A549 (cell line): ENCODE results near the gene TF. TPM values are rescaled to one million over a fixed set of nuclear protein-coding genes. Genes with fewer than 3 reads are reported as not detected.
"Not testable (repeated sequence)": the region's sequence is repeated elsewhere in the genome, so short reads cannot be mapped to it uniquely, and the experiment has no call there.

Source experiments
- ATAC-seq, 2 experiments: fragments of 200-7000 bp in 1 of 2; fragments of >200 bp in 1 of 2; cut with Nextera tagmentation in 1 of 2; cut with Tn5 transposase in 1 of 2; 3 replicates each; pipeline versions ENCODE4 v1.8.0 to v1.9.1; 2018 to 2020; ENCODE audit warnings: mild to moderate bottlenecking in 1 of 2, moderate library complexity in 1 of 2
- CTCF ChIA-PET: fragments of 300-600 bp; sonication (Branson Sonifier 250); formaldehyde crosslinking; extraction: SDS; loops from one replicate; lab custom pipeline; 2021; ENCODE audit warnings: antibody characterized with exemption, inconsistent platforms; lab: Yijun Ruan, JAX
- POLR2A ChIA-PET: fragments of 350-600 bp; formaldehyde crosslinking; extraction: SDS; loops from one replicate; lab custom pipeline; 2021; ENCODE audit warnings: antibody characterized with exemption, inconsistent platforms; lab: Yijun Ruan, JAX
- DNase-seq, 2 experiments: peaks; one replicate each; pipeline versions ENCODE4 v3.0.0 to v3.0.0-alpha.2; 2011 to 2016; ENCODE audit warnings: low read depth in 1 of 2, low spot score in 1 of 2
- FAIRE-seq: peaks from 2 replicates; lab custom pipeline; 2011; peaks lifted over from hg19 to GRCh38; lab: Jason Lieb, UNC
- H3K27ac ChIP-seq, 2 experiments: fragments of >200 bp; sonication (Bioruptor Twin); formaldehyde crosslinking; 3 replicates each; pipeline ENCODE4 v1.5.1; 2016 to 2017
- H3K4me1 ChIP-seq: fragments of >200 bp; sonication (Bioruptor Twin); formaldehyde crosslinking; 3 replicates; pipeline ENCODE4 v1.6.1; 2016
- H3K4me2 ChIP-seq: fragments of >200 bp; sonication (Bioruptor Twin); formaldehyde crosslinking; 3 replicates; pipeline ENCODE4 v1.6.1; 2016
- H3K4me3 ChIP-seq: fragments of >200 bp; sonication (Bioruptor Twin); formaldehyde crosslinking; 3 replicates; pipeline ENCODE4 v1.5.1; 2016
- H3K9me3 ChIP-seq: fragments of >200 bp; sonication (Bioruptor Twin); formaldehyde crosslinking; 3 replicates; pipeline ENCODE4 v1.6.1; 2016
- BHLHE40 ChIP-seq: IDR thresholded peaks from 2 replicates; pipeline ENCODE4 v1.6.1; 2012; ENCODE audit warnings: low read depth, low read length, inconsistent platforms
- CBX8 ChIP-seq: fragments of 200-600 bp; sonication (generic); IDR thresholded peaks from 2 replicates; pipeline ENCODE4 v1.6.1; 2016
- CHD2 ChIP-seq: fragments of 150-350 bp; IDR thresholded peaks from 2 replicates; pipeline ENCODE4 v1.6.1; 2014; ENCODE audit warnings: low read length; ENCODE audit not compliant: partially characterized antibody
- EHF ChIP-seq: fragments of 250-450 bp; sonication (Bioruptor Pico); IDR thresholded peaks from 2 replicates; pipeline ENCODE4 v1.5.0; 2020; ENCODE audit warnings: mild to moderate bottlenecking
- ESRRA ChIP-seq: fragments of 150-350 bp; IDR thresholded peaks from 2 replicates; pipeline ENCODE4 v1.6.1; 2014; ENCODE audit warnings: mild to moderate bottlenecking, low read length, borderline replicate concordance
- FOSB ChIP-seq: fragments of 250-450 bp; sonication (Bioruptor Pico); IDR thresholded peaks from 2 replicates; pipeline ENCODE4 v1.5.0; 2020; ENCODE audit warnings: mild to moderate bottlenecking, moderate library complexity
- FOXS1 ChIP-seq: fragments of 250-450 bp; sonication (Bioruptor Pico); IDR thresholded peaks from 2 replicates; pipeline ENCODE4 v1.5.0; 2020; ENCODE audit warnings: mild to moderate bottlenecking, moderate library complexity
- HOXA7 ChIP-seq: fragments of 250-450 bp; sonication (Bioruptor Pico); IDR thresholded peaks from 2 replicates; pipeline ENCODE4 v1.5.0; 2020; ENCODE audit warnings: mild to moderate bottlenecking, moderate library complexity
- HOXB5 ChIP-seq: fragments of 250-450 bp; sonication (Bioruptor Pico); IDR thresholded peaks from 2 replicates; pipeline ENCODE4 v1.5.0; 2020; ENCODE audit warnings: mild to moderate bottlenecking, moderate library complexity
- JUN ChIP-seq, 2 experiments: fragments of >200 bp; sonication (Bioruptor Twin); formaldehyde crosslinking; IDR thresholded peaks; 2 replicates in 1 of 2; 3 replicates in 1 of 2; pipeline ENCODE4 v1.6.1; 2016 to 2017
- JUNB ChIP-seq: fragments of >200 bp; sonication (Bioruptor Twin); formaldehyde crosslinking; IDR thresholded peaks from 2 replicates; pipeline ENCODE4 v1.6.1; 2016
- MAFK ChIP-seq: fragments of 450-650 bp; IDR thresholded peaks from 2 replicates; pipeline ENCODE4 v1.6.1; 2014; ENCODE audit not compliant: partially characterized antibody
- NFE2L2 ChIP-seq: fragments of 150-350 bp; conservative IDR thresholded peaks from 2 replicates; pipeline ENCODE4 v1.6.1; 2014; ENCODE audit warnings: low read length
- POLR2A ChIP-seq: IDR thresholded peaks from 2 replicates; pipeline ENCODE4 v1.6.1; 2012; ENCODE audit warnings: mild to moderate bottlenecking, low read length
- RAD21 ChIP-seq, 2 experiments: fragments of >200 bp in 1 of 2; sonication (Bioruptor Twin) in 1 of 2; formaldehyde crosslinking in 1 of 2; IDR thresholded peaks in 1 of 2; conservative IDR thresholded peaks in 1 of 2; 2 replicates in 1 of 2; 3 replicates in 1 of 2; pipeline ENCODE4 v1.6.1; 2012 to 2018; ENCODE audit warnings: inconsistent platforms in 1 of 2
- RARB ChIP-seq: fragments of 250-450 bp; sonication (Bioruptor Pico); IDR thresholded peaks from 2 replicates; pipeline ENCODE4 v1.8.0; 2021; ENCODE audit warnings: mild to moderate bottlenecking, moderate library complexity
- TFCP2L1 ChIP-seq: fragments of 250-450 bp; sonication (Bioruptor Pico); IDR thresholded peaks from 2 replicates; pipeline ENCODE4 v1.5.0; 2021; ENCODE audit warnings: mild to moderate bottlenecking
- ZC3H11A ChIP-seq: fragments of 450-650 bp; IDR thresholded peaks from 2 replicates; pipeline ENCODE4 v1.6.1; 2014; ENCODE audit warnings: antibody characterized with exemption, mild to moderate bottlenecking
- ZFP36 ChIP-seq: fragments of 450-650 bp; IDR thresholded peaks from 2 replicates; pipeline ENCODE4 v1.6.1; 2014; ENCODE audit warnings: borderline replicate concordance; ENCODE audit not compliant: partially characterized antibody
- ZNF302 ChIP-seq: fragments of 250-450 bp; sonication (Bioruptor Pico); IDR thresholded peaks from 2 replicates; pipeline ENCODE4 v1.9.0; 2021; ENCODE audit warnings: inconsistent platforms, mild to moderate bottlenecking, moderate library complexity
- WGBS: methylation state at CpG from one replicate; pipeline ENCODE4 v1.1.6; 2017; ENCODE audit errors: missing lambda C conversion rate; 5-methylcytosine and 5-hydroxymethylcytosine counted together
- polyA plus RNA-seq, 4 experiments: library from polyadenylated mRNA; depleted of rRNA in 3 of 4; stranded (reverse); fragments of >200 nt; fragmentation: RNase III in 1 of 4; extraction: RNeasy Plus Mini Kit Qiagen cat#74134 plus additional on column Dnase treatment in 1 of 4; gene quantifications; 2 replicates in 3 of 4; 3 replicates in 1 of 4; pipeline ENCODE4 v1.2.3, GENCODE V29; 2011 to 2017
- TF ChIP-seq, protein P1 (sequence below): fragments of 150-350 bp; IDR thresholded peaks from 2 replicates; pipeline ENCODE4 v1.6.1; 2014; ENCODE audit warnings: low read depth, mild to moderate bottlenecking, low read length
- TF ChIP-seq, protein P2 (sequence below): IDR thresholded peaks from 2 replicates; pipeline ENCODE4 v1.6.1; 2012
- TF ChIP-seq, protein P3 (sequence below): fragments of >200 bp; sonication (Bioruptor Twin); formaldehyde crosslinking; IDR thresholded peaks from 3 replicates; pipeline ENCODE4 v1.5.1; 2016
- TF ChIP-seq, protein P4 (sequence below): fragments of 250-450 bp; sonication (Bioruptor Pico); IDR thresholded peaks from 2 replicates; pipeline ENCODE4 v1.5.0; 2020; ENCODE audit warnings: low read depth, mild to moderate bottlenecking, moderate library complexity
- TF ChIP-seq, protein P5 (sequence below): fragments of >200 bp; sonication (Bioruptor Twin); formaldehyde crosslinking; IDR thresholded peaks from 2 replicates; pipeline ENCODE4 v1.6.1; 2016

The TF gene
- polyA plus RNA-seq, 2 of the 4 experiments (the other 2 are of a cell fraction): 0.53 to 10.5 TPM

DNA sequence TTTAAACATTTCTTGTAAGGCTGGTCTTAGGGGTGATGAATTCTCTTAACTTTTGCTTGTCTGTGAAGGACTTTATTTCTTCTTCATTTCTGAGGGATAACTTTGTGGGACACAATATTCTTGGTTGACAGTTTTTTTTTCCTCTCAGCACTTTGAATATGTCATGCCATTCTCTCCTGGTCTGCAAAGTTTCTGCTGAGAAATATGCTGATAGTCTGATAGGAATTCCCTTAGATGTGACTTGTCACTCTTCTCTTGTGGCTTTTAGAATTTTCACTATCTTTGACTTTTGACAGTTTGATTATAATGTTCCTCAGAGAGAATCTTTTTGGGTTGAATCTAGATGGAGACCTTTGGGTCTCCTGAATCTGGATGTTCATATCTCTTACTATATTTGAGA lies 23.3 kb upstream of the TF start (continued):
- TF ChIP-seq FOSB (CRISPR knock-in tag): no peak

DNA sequence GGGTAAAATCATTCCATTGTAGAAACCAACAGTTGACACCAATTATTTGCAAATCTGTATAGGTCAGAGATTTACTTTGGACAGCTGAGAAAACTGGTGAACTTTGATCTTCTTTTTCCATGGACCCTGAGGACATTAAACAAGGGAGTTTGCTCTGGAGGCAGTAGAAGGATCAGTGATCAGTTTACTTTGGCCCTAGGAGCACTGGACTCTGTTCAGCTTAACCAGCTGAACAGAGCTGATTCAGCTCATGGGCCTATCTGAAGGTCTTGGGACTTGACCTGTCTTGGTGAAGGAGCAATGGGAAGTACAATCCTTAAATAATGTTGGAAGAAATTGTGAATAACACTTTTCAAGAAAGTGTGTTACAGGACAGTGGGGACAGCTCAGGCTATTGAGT lies 15.2 kb upstream of the TF start:
- CTCF ChIA-PET: no interaction called here
- Histone ChIP-seq H3K9me3 (no peaks in the 10 kb centered on the region), H3K4me3 (no peak overlapping the region), H3K4me1 (no peaks in the 10 kb centered on the region), H3K27ac (no peak overlapping the region), H3K4me2 (no peak overlapping the region)
- DNase-seq (no peak), ATAC-seq (no peak), FAIRE-seq (no peak)
- no peak for TF ChIP-seq JUN (IDR thresholded peaks at IDR 0.05)
- POLR2A ChIA-PET: no interaction called here

DNA sequence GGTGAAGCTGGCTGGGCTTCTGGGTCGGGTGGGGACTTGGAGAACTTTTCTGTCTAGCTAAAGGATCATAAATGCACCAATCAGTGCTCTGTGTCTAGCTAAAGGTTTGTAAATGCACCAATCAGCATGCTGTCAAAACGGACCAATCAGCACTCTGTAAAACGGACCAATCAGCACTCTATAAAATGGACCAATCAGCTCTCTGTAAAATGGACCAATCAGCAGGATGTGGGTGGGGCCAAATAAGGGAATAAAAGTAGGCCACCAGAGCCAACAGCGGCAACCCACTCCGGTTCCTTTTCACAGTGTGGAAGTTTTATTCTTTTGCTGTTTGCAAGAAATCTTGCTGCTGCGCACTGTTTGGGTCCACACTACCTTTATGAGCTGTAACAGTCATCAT lies 14.0 kb upstream of the TF start:
- ATAC-seq, H3K9me3 ChIP-seq, POLR2A ChIA-PET, H3K4me1 ChIP-seq, H3K4me3 ChIP-seq, DNase-seq, H3K27ac ChIP-seq, FAIRE-seq, H3K4me2 ChIP-seq: not testable (repeated sequence)
- WGBS: 53% methylated on average over 6 of the region's 6 CpGs
- CTCF ChIA-PET: interaction anchor here (0.9 kb wide), 1 partner anchor 23 kb away, joined by 4 read pairs; no protein-coding TSS in a partner anchor

DNA sequence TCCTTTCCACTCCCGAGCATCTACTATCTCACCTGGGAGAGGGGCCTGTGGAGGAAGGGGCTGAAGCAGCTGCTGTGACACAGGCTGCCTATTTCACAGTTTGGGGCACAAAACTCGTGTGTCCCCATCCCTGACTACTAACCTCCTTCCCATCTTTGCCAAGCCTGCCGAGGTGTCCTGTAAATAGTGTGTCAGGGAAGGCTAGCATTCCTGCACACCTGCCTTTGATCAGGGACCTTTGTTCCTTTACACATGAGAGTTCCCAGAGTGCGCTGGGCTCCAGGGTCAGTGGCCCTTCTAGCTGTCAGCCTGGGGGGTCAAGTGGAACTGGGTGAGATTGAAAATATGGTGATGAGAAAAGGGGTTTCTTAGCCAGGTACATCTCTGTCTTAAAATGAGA lies 13.0 kb upstream of the TF start:
- H3K4me3 ChIP-seq: no peak overlapping the region
- CTCF ChIA-PET: no interaction called here
- POLR2A ChIA-PET: no interaction called here
- no peak for FAIRE-seq
- H3K4me2 ChIP-seq: no peak overlapping the region
- no peaks in the 10 kb centered on the region for H3K9me3 ChIP-seq
- TF ChIP-seq, protein P1, sequence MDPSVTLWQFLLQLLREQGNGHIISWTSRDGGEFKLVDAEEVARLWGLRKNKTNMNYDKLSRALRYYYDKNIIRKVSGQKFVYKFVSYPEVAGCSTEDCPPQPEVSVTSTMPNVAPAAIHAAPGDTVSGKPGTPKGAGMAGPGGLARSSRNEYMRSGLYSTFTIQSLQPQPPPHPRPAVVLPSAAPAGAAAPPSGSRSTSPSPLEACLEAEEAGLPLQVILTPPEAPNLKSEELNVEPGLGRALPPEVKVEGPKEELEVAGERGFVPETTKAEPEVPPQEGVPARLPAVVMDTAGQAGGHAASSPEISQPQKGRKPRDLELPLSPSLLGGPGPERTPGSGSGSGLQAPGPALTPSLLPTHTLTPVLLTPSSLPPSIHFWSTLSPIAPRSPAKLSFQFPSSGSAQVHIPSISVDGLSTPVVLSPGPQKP: no peak
- TF ChIP-seq, protein P2, sequence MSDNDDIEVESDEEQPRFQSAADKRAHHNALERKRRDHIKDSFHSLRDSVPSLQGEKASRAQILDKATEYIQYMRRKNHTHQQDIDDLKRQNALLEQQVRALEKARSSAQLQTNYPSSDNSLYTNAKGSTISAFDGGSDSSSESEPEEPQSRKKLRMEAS: no peak
- TF ChIP-seq HOXA7 (CRISPR knock-in tag) (no peak), MAFK (no peak), CBX8 (no peak), ESRRA (no peak), TFCP2L1 (no peak), BHLHE40 (no peak), ZFP36 (no peak), POLR2A (no peak), ZC3H11A (no peak)
- TF ChIP-seq, protein P3, sequence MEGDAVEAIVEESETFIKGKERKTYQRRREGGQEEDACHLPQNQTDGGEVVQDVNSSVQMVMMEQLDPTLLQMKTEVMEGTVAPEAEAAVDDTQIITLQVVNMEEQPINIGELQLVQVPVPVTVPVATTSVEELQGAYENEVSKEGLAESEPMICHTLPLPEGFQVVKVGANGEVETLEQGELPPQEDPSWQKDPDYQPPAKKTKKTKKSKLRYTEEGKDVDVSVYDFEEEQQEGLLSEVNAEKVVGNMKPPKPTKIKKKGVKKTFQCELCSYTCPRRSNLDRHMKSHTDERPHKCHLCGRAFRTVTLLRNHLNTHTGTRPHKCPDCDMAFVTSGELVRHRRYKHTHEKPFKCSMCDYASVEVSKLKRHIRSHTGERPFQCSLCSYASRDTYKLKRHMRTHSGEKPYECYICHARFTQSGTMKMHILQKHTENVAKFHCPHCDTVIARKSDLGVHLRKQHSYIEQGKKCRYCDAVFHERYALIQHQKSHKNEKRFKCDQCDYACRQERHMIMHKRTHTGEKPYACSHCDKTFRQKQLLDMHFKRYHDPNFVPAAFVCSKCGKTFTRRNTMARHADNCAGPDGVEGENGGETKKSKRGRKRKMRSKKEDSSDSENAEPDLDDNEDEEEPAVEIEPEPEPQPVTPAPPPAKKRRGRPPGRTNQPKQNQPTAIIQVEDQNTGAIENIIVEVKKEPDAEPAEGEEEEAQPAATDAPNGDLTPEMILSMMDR: no peak
- TF ChIP-seq, protein P4, sequence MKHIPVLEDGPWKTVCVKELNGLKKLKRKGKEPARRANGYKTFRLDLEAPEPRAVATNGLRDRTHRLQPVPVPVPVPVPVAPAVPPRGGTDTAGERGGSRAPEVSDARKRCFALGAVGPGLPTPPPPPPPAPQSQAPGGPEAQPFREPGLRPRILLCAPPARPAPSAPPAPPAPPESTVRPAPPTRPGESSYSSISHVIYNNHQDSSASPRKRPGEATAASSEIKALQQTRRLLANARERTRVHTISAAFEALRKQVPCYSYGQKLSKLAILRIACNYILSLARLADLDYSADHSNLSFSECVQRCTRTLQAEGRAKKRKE (CRISPR knock-in tag): no peak
- no peak overlapping the region for H3K27ac ChIP-seq
- no peak for DNase-seq
- no peak for ATAC-seq
- H3K4me1 ChIP-seq: no peaks in the 10 kb centered on the region
- WGBS: 16% methylated on average over 4 of the region's 4 CpGs

DNA sequence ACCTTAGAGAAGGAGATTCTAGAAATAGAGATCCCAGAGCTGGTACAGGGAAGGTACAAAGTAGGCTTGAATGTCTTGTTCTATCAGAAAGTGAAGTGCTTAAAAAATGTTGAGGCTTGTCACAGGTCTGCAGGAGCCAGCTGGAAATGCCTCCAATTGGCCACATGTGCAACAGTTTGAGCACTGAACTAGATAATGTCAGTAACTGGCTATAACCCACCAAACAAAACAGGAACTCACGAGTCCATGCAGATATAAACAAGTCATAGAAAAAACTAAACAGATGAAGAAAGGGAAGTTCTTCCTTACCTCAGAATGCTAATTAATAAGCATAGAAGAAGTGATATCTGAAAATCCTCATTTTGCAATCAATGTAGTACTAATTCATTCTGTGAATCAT lies 11.9 kb upstream of the TF start:
- WGBS: 8% methylated on average over 1 of the region's 1 CpG
- Histone ChIP-seq H3K4me1 (no peaks in the 10 kb centered on the region), H3K4me2 (no peak overlapping the region), H3K9me3 (no peaks in the 10 kb centered on the region), H3K4me3 (no peak overlapping the region), H3K27ac (no peak overlapping the region)
- CTCF ChIA-PET: no interaction called here
- FAIRE-seq (no peak), ATAC-seq (no peak), DNase-seq (no peak)
- POLR2A ChIA-PET: no interaction called here
- TF ChIP-seq, protein P5, sequence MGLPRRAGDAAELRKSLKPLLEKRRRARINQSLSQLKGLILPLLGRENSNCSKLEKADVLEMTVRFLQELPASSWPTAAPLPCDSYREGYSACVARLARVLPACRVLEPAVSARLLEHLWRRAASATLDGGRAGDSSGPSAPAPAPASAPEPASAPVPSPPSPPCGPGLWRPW: no peak
- TF ChIP-seq EHF (CRISPR knock-in tag) (no peak), ZNF302 (CRISPR knock-in tag) (no peak), HOXA7 (CRISPR knock-in tag) (no peak), FOSB (CRISPR knock-in tag) (no peak), NFE2L2 (no peak), RARB (CRISPR knock-in tag) (no peak), CHD2 (no peak), JUNB (no peak), HOXB5 (no peak), POLR2A (no peak), RAD21 (conservative IDR thresholded peaks at IDR 0.05 in 1 of 2, IDR thresholded peaks at IDR 0.05 in 1 of 2) (no peak), FOXS1 (no peak)
- TF ChIP-seq, protein P1: no peak
- TF ChIP-seq, protein P2: no peak
